Left ventricle myocardium superior (tissue), 1 donor: ENCODE data around the gene HRH3. TPM values are rescaled to one million over a fixed set of nuclear protein-coding genes. Genes with fewer than 3 reads are reported as not detected.

Source experiments
- ATAC-seq: fragments of 200-7000 bp; cut with Tn5 transposase; one replicate; pipeline ENCODE4 v1.9.1; 2020; ENCODE audit warnings: mild to moderate bottlenecking, moderate library complexity
- DNase-seq: peaks from one replicate; pipeline ENCODE4 v3.0.0-alpha.2; 2020
- intact Hi-C: fragments of 100-400 bp; cut with micrococcal nuclease; formaldehyde crosslinking; loops from one replicate; pipeline ENCODE4 v1.11.0; 2022
- total RNA-seq: library from RNA; stranded (reverse); fragmentation: NEBNext Ultra II Directional; extraction: Animal tissue kit (Norgen Biotek cat#: 25700); gene quantifications from one replicate; pipeline ENCODE4 v1.2.1, GENCODE V29; 2021
- donor health status: DM: no; HTN: yes; CAD: no; lungs with severe emphysema.

Gene HRH3
- total RNA-seq, 1 donor from 2014 or later = not detected

GRCh38 chr20:62246431-62246830, 26.4 kb upstream of the HRH3 start:
- ATAC-seq = peak; percentile 9
- DNase-seq = no peak
- intact Hi-C loops = no loop called here

- ATAC-seq (no peak), DNase-seq (peak; percentile 32)
- intact Hi-C loops = no loop called here
Measured at GRCh38 chr20:62245911-62246280, 25.8 kb upstream of the HRH3 start.

- ATAC-seq = peak; percentile 29
- intact Hi-C loops = no loop called here
- DNase-seq = peak; percentile 38
Measured at GRCh38 chr20:62244644-62245108, 24.6 kb upstream of the HRH3 start.

GRCh38 chr20:62243906-62244515, 23.9 kb upstream of the HRH3 start:
- no peak for ATAC-seq
- intact Hi-C loops = no loop called here
- no peak for DNase-seq

- DNase-seq (no peak), ATAC-seq (no peak)
- intact Hi-C loops = no loop called here
Measured at GRCh38 chr20:62243106-62243505, 23.0 kb upstream of the HRH3 start.

- intact Hi-C loops = no loop called here
- ATAC-seq (no peak), DNase-seq (no peak)
Measured at GRCh38 chr20:62242176-62242575, 22.1 kb upstream of the HRH3 start.

- DNase-seq (no peak), ATAC-seq (no peak)
- intact Hi-C loops = no loop called here
Measured at GRCh38 chr20:62241506-62241905, 21.4 kb upstream of the HRH3 start.

- no peak for DNase-seq
- intact Hi-C loops = no loop called here
- no peak for ATAC-seq
Measured at GRCh38 chr20:62240020-62240685, 20.1 kb upstream of the HRH3 start.

GRCh38 chr20:62239278-62239879, 19.3 kb upstream of the HRH3 start:
- intact Hi-C loops = no loop called here
- ATAC-seq (no peak), DNase-seq (no peak)

GRCh38 chr20:62238569-62239277, 18.6 kb upstream of the HRH3 start:
- intact Hi-C loops = no loop called here
- ATAC-seq (no peak), DNase-seq (no peak)

- intact Hi-C loops = no loop called here
- DNase-seq (peak; percentile 99), ATAC-seq (peak; percentile 92)
Measured at GRCh38 chr20:62237801-62238568, 17.9 kb upstream of the HRH3 start, which contains the start of gene OSBPL2. OSBPL2 (plus strand) TSS chr20:62238521; CDS start chr20:62256185, 17,664 bp downstream.

GRCh38 chr20:62237514-62237800, 17.4 kb upstream of the HRH3 start:
- DNase-seq (no peak), ATAC-seq (no peak)
- intact Hi-C loops = no loop called here

GRCh38 chr20:62236766-62237513, 16.9 kb upstream of the HRH3 start:
- DNase-seq = no peak
- intact Hi-C loops = no loop called here
- ATAC-seq = no peak

- DNase-seq (no peak), ATAC-seq (no peak)
- intact Hi-C loops = no loop called here
Measured at GRCh38 chr20:62236200-62236599, 16.1 kb upstream of the HRH3 start.

- DNase-seq = no peak
- ATAC-seq = no peak
Measured at GRCh38 chr20:62235777-62236157, 15.7 kb upstream of the HRH3 start.

GRCh38 chr20:62235001-62235776, 15.1 kb upstream of the HRH3 start:
- DNase-seq (peak; percentile 61), ATAC-seq (peak; percentile 39)
- intact Hi-C loops = no loop called here

More at GRCh38 chr20:62235777-62236157, 15.7 kb upstream of the HRH3 start:
- intact Hi-C loops = no loop called here

- intact Hi-C loops = no loop called here
- ATAC-seq (peak; percentile 50), DNase-seq (peak; percentile 72)
Measured at GRCh38 chr20:62234339-62234738, 14.3 kb upstream of the HRH3 start.

- ATAC-seq (no peak), DNase-seq (no peak)
- intact Hi-C loops = no loop called here
Measured at GRCh38 chr20:62233684-62234083, 13.6 kb upstream of the HRH3 start.
